Neural progenitor cell (in vitro differentiated cells): ENCODE results near the gene PLA2G12B.

Experiments
- EZH2 ChIP-seq: fragments of 200-600 bp; sonication (generic); IDR thresholded peaks from 2 replicates; pipeline ENCODE4 v1.6.1; 2017; ENCODE audit warnings: antibody characterized with exemption, mild to moderate bottlenecking, moderate library complexity
- EZH2phosphoT487 ChIP-seq: fragments of 200-600 bp; sonication (generic); IDR thresholded peaks from 2 replicates; pipeline ENCODE4 v1.6.1; 2017; ENCODE audit warnings: antibody characterized with exemption
- TF ChIP-seq, protein P1 (sequence below): fragments of 200-600 bp; sonication (generic); IDR thresholded peaks from 2 replicates; pipeline ENCODE4 v1.5.1; 2017; ENCODE audit warnings: antibody characterized with exemption, mild to moderate bottlenecking

DNA sequence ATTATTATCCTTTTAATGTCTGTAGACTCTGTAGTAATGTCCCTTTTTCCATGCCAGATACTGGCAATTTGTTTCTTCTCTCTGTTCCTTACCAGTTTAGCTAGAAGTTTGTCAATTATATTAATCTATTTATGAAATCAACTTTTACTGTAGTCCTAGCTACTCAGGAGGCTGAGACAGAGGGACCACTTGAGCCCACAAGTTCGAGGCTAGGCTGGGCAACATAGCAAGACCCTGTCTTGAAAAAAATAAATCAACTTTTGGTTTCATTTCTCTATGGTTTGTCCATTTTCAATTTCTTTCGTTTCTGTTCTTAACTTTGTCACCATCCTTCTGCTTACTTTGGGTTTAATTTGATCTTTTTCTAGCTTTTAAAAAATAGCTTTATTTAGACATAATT is 42.5 kb upstream of the PLA2G12B start:
- TF ChIP-seq, protein P1, sequence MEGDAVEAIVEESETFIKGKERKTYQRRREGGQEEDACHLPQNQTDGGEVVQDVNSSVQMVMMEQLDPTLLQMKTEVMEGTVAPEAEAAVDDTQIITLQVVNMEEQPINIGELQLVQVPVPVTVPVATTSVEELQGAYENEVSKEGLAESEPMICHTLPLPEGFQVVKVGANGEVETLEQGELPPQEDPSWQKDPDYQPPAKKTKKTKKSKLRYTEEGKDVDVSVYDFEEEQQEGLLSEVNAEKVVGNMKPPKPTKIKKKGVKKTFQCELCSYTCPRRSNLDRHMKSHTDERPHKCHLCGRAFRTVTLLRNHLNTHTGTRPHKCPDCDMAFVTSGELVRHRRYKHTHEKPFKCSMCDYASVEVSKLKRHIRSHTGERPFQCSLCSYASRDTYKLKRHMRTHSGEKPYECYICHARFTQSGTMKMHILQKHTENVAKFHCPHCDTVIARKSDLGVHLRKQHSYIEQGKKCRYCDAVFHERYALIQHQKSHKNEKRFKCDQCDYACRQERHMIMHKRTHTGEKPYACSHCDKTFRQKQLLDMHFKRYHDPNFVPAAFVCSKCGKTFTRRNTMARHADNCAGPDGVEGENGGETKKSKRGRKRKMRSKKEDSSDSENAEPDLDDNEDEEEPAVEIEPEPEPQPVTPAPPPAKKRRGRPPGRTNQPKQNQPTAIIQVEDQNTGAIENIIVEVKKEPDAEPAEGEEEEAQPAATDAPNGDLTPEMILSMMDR, result no peak
- no peak for TF ChIP-seq EZH2
- TF ChIP-seq EZH2phosphoT487, result no peak
